Activated effector memory CD4-positive, alpha-beta T cell treated with anti-CD3 and anti-CD28 coated beads, Interleukin-2, amount 50 U/mL, for 16 hours (primary cell): ENCODE results near the gene COL7A1.

Experiments
- DNase-seq: peaks from one replicate; pipeline ENCODE4 v3.0.0-alpha.2; 2020

The COL7A1 gene

DNA sequence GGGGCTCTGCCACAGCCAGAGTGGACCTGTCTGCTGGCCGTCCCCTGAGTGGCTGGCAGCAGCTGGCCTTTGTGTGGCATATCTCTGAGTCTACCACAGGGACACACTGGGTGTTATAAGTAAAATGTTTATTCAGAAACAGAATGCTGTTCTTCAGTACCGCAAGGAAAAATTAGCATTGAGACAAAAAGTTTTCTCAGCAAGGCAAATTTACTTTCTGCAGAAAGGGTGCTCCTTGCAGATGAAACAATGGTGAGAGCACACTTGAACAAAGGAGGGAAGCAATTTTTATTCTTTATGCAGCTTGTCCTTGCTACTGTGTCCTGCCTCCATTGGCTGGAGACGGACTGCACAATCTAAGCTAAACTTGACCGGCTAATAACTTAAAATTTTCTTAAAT, 22.4 kb upstream of the COL7A1 start:
- DNase-seq = no peak

DNA sequence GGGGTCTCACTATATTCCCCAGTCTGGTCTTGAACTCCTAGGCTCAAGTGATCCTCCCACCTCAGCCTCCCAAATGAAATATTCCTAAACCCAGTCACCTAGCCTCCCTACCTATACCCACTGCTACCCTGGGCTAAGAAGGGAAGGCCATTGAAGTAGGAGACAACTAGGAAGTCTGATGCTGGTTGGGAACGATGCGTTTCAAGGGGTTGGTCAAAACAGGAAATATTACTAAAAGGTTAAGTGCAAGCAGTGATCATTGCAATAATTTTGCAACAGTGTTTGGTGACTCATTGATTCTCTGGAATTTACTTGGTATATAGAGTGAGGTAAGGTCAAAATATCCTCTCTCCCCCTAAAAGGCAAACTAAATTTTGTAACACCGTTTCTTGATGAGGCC, 18.9 kb upstream of the COL7A1 start:
- DNase-seq = no peak

DNA sequence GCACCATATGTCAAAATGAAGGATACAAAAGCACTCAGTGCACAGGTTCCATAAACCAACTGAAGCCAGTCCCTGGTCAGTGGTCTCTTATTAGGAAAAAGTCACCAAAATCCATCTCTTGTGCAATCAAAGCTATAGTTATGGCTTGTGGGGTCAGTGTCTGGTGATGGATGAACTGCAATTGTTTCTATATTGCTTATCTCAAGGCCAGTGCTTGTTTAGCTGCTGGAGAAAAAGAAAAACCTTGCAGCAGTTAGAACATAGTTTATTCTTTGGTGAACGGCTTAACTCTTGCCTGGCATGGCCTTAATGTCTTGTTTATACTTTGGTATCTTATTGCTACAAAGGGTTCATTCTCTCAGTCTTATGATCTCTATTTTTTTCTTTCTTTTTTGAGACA, 17.2 kb upstream of the COL7A1 start:
- no peak for DNase-seq

DNA sequence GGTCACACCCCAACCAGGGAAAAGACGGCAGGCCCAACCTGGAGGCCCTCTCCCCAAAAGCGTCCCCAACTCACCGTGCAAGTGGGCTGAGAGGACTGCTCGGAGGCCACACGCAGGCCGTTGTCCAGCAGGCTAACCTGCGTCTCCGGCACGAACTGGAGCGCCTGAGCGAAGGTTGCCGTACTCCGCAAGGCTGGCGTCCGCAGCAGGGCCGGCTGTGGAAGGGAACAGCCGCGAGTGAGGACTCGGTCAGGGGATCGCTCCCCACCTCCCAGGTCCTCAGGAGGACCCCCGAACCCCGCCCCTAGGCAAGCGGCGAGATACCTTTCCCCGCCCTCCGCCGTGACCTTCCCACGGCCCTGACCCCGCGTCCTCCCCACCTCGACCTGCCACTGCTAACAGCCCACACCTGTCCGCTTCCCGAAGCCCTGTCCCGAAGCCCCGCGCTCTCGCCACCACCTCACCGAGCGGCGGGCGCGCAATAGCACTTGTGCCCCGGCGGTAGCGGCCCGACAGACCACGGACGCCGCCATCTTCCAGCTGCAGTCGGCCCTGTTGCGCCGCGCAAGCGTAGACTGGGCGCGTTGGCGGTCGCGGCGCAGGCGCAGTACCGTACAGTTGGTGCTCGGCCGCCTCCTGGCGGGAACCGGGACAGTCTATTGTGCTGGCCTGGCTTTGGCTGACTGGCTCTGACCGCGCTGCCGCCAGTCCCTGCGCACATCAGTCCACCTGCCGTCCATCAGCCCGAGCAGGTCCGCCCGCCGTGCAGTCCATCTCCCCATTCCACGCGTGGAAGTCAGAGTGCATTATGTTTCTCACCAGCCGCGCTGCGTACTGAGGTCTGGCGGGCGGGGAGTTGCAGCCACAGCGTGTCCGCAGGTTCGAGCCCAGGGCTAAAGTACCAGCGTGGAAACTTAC, 14.2 kb upstream of the COL7A1 start, which contains the start of gene UQCRC1:
Gene UQCRC1, minus strand, starts transcription at position 559 of the 918 bp plus-strand sequence. Its CDS starts 26 bp downstream, at position 533.
- DNase-seq = peak; percentile 97

DNA sequence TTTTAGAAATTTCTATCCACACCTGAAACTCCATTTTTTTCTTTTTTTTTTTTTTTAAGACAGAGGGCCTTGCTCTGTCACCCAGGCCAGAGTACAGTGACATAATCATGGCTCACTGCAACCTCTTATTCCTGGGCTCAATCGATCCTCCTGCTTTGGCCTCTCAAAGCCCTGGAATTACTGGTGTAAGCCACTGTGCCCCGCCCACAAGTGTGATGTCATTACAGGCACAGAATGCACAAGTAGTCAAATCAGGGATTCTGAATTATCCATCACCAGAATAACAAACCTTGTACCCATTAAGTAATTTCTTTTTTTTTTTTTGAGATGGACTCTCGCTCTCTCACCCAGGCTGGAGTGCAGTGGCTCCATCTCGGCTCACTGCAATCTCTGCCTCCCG, 12.4 kb upstream of the COL7A1 start:
- no peak for DNase-seq

DNA sequence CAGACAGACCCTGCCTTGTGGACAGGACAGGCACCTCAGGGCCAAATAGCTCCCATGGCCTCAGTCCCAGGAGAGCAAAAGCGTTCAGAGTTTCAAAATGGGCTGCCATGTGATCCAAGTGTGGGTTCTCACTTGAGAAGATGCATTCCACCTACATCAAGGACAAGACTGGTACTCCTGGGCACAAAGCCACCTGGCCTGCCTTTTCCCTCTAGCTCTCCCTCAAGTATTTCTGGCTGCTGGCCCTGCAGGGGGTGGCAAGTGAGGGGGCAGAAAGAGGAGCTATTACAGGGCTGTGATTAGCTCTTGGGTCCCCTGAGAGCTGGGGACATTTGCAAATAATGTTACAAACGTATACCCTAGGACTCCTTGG, 6.5 kb upstream of the COL7A1 start:
- DNase-seq = no peak

DNA sequence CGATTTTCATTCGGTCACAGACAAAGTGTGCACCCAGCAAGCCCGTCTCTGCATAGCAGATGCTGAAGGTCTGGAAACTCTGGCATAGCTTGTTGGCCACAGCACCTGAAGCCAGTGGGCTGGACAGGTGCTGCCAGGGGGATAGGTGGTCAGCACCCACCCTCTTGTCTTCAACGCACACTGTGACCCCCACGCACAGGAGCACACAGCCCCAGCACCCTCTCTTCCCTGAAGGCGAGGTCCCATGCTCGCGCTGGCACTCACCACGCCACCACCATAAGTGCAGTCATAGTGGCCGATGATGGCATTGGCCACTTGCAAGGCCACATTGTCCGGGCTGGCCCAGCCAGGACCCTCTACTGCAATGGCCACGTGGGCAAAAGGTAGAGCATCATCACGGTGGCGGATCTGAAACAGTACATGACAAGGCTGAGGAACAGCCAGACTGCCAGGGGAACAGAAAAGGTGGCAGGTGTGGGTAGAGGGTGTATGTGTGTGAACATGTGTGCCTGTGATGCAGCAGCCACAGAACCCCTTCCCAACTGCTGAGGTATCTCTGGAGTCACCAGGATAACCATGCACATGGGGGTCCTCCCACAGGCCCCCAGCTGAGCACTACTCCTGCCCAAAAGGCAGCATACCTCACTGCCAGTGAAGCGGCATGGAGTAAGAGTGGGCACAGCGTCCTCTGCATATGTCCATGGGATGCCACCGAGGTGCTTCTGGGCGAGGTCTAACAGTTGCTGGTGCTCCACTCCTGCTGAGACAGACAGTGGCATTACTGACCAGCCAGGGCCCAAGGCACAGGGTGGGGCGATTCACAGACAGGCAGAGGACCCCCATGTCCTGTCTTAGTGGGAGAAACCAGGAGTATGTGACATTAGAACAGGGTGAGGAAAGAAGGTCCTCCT, 5.8 kb upstream of the COL7A1 start:
- no peak for DNase-seq

DNA sequence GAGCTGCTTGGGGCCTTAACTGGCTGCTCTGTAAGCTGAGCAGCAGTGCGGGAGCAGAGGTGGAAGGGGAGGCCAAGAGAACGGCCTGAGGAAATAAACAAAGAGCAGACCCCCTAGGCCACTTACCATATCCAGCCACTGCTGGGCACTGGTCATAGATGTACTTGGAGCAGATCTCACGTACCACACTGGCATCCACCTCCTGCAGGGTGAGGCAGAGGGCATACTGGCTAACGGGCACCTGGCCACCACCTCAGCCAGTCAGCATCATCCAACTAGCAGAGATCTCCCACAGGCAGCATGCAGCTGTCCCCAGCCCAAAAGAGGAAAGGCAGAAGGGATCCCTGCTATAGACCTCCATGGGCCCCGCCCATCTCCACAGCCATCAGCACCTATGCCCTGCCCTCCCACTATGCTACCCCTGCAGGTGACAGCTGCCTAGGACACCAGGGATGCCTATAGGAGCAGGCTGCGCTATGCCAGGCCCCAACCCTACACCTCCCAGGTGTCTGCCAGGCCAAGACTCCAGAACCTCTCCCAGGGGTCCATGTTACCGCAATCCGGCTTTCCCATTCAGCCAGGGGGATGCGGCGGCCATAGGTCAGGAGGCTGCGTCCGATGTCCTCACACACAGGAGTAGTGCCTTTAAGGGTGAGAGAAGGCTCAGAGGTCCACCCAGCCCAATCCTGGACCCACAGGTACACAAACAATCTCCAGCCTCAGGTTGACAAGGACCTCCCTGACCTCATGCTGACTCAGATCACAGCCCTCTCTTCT, 4.6 kb upstream of the COL7A1 start:
- DNase-seq = no peak

DNA sequence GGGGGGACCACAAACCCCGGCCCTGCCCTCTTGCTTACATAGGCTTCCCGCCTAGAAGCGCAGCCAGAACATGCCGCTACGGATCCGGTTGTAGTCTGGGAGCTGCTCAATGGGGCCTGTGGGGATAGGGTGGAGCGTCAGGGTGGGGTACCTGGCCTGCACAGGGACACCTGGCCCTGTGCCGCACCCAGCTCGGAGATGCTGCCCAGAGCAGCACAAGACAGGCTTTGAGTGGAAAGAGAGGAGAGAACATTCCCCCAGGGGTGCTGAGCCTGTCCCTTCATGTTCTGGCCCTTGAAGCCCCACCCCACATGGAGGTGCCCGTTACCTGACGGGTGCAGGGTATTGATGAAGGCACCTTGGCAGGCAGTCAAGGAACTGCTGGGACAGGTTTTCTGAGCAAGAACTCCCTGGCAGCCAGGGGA, 4.0 kb upstream of the COL7A1 start:
- DNase-seq = no peak

DNA sequence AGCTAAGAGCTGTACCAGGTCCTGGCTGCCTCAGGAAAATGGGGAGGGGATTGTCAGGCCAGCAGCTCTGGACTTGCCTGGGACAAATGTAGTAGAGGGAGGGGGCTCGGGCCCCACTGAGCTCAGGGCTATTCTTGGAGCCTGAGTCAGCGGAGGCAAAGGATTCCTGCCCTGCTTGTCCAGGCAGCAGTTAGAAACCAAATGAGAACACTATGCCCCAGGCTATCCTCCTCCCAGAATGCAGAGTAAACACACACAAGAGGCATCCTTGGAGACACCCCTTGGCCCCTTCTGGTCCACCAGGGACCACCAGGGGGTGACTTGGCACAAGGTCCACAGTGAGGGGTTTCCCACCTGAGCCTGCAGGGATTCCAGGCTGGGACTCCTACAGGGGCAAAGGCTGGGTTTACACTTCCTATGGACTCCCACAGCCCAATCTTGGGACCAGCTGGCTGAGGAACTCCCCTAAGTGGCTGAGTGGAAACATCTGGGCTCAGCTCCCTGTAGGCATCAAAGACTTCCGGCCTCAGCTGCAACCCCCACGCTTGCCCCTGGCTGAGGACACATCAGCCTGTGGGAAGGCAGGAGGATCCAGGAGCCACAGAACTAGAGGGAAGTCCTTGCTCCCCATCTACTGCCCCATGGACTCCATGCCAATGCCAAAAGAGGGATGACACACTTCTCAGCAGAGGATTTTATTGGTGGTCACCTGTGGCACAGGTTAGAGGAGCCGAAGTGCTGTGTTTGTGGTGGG, 3.4 kb upstream of the COL7A1 start:
- DNase-seq = no peak

DNA sequence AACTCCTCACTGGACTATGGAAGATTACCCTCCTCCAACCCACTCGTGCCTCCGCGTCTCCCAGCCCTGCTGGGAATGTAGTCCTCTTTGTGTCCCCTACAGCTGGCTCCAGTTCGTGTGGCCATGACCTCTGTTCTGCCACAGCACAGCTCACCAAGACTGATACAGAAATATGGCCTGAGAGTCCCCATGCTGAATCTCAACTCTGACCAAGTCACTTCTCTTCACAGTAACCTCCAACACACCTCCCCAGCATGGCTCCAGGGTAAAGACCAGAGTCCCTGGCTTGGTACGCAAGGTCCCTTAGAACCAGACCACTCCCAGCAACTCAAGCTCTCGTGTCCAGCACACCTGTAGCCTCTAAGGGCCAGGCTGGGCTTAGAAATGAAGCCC, 2.3 kb upstream of the COL7A1 start:
- no peak for DNase-seq

DNA sequence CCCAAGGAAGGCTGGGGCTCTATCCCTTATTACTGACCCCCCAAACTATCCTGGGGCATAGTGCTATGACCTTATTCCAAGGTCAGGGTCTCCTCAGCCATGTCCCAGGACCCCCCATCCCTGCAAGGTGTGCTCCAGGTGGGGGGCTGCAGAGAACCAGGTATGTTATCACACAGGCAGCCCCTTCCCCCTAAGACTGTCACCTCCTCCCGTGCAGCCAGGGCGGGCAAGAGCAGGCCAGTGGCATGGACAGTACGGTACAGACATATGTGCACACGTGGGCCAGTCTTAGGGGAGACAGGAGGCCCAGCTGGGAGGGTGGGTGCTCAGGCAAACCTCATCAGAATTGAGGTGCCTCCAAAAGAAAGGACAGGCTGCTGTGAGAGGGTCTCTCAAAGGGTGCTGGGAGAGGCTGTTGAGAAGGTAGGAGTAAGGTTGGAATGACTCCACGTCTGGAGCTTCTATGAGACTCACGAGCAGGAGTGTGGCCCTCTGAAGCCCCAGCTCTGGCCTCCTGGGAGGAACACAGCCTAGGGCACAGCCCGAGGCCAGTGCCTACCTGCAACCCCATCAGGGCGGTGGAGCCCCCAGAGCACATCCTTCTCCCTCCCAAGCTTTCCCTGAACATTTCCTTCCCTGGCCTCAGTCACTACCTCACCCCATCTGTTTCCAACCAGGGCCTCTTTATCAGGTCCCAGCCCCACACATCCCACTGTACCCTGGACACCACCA, 1.7 kb upstream of the COL7A1 start:
- no peak for DNase-seq

DNA sequence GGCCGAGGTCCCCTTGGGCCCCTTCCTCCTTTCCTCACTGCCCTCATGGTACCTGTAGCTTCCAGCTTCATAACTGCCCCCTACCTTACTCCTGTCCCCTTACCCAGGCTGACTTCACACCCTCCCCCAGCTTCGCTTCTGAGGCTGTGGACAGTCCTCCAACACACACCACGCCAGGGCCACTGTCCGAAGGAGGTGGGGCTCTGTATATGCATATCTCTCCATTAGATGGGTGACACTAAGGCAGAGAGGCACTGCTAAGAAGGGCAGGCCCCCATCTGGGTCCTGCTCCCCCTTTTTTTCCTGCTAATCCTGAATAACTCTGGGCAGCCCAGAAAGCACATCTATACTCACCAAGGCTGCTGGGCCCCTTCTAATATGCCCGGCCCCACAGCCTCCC, 1.0 kb upstream of the COL7A1 start:
- DNase-seq = no peak

DNA sequence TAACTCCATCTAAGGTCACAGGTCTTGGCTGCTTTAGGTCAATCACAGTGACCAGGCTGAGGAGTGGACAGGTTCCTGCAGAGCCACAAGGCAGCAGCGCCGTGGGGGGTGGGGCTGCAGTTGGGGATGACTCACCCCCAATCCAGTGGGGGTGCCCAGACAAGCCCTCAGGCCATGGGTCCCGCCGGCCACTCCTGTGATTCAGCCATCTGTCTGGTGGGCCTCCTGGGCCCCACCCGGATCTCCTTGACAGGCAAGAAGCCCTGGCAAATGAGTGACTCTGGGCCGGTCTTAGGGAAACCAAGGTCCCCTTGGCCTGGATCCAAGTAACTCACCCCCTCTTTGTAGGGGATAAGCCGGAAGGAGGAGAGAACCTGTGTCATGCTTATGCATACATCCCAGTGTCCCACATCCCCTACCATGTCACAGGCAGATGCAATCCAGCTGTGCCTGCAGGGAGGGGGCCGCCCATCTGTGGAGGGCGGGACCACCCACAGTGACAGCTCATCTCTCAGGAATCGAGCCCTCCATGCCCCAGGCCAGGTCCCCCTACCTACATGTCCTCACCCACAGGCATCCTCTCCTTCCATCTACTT, 495 bp upstream of the COL7A1 start:
- DNase-seq = no peak

DNA sequence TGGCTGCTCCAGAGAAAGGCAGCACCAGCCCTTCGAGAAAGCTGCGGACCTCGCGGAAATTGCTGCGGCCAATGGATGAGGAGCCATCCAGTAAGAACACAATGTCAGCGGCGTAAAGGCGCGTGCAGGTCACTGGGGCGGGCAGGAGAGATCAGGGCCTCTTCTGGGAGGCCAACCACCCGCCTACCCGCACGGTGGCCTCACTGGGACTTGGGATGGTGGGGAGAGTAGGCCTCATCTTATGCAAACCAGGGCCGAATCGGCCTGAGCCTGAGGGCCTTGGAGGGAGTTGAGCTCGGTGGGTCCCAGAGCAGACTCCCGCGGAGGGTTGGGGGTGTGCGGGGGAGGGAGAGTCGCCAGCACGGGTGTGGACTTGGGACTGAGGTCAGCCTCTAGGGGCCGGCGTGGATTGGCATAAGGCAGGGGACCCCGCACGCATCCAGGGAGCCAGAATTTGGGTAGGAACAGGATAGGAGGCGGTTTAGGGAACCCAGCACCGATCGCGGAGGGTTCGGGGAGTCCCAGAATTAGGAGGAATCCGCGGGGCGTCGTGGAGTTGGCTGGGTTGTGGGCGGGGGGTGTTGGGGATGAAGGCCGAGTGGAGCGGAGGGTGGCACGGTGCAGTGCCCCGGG, 596 bp downstream of the COL7A1 start:
- no peak for DNase-seq

DNA sequence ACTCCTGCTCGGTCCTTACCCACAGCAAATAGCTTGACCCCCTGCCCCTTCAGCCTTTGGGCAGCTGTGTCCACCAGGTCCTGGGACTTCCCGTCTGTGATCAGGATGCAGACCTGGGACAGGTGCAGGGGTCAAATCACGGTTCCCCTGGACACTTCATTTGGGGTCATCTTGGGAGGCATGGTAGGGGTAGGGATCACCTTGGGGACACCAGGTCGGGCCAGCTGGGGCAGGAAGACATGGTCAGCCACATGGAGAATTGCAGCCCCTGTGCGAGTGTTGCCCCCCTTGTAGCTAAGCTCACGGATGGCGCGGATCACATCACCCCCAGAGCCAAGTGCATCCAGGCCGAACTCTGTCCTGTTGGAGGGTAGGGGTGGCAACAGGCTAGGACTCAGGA, 1.8 kb downstream of the COL7A1 start:
- DNase-seq = no peak

DNA sequence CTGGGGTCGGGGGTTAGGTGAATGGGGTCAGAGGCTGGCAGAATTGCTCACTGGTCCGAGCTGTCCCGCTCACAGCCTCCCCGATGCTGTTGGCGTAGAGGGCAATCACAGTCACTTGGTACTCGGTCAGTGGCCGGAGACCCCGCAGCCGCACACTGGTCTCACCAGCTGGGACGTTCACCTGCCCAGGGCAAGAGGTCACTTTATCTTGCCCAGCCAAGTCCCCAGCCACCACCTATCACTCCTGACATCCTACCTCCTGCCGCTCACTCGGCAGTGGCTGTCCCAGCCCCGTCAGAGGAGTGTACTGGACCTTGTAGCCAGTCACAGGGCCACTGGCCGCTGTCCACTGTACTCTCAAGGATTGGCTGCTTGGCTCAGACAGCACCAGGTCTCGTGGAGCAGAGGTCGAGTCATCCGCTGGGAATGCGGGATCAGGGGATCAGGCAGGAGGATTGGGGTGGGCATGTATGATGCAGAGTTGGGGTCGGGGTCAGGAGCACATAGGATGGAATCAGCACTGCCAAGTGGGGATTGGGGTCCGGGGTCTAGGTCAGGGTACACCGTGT, 2.5 kb downstream of the COL7A1 start:
- DNase-seq = no peak

DNA sequence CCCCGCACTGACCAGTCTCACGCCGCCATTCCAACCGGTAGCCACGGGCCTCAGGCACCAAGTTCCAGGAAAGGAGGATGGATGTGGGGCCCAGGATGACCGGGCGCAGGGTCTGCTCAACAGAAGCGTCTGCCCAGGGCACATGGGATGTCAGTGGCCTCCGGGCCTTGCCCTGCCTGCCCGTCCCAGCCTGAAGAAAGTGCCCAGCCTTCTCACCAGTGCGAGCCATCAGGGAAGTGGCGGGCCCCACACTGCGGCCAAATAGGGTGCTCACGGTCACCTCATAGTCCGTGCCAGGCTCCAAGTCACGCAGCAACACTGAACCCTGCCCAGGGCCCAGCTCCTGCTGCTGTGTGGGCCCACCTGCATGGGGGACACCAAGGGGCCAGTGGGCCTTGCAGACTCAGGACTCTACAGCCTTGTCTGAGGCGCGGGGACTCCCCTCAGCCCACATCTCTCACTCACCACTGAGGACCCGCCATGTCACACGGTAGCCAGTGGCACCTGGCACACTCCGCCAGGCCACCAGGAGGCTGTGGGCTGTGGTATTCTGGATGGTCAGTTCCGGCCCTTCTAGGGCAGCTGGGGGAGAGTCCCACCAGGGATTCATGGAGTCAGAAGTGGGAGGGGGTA, 3.1 kb downstream of the COL7A1 start:
- DNase-seq = no peak

DNA sequence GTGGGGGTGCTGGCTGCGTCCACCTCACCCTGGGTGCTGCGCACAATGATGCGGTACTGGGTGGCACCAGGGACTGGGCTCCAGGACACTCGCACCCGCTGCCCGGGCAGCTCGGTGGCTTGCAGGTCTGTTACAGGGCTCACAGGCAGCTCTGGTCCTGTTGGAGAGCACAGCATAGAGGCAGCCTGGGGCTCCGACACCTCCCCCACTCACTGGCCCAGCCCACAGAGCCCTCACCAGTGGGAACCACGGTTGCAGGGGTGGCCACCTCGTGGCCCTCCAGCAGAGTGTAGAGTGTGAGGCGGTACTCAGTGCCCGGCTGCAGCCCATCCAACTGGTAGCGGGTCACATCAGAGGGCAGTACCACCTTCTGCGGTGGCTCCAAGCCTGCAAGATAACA, 3.7 kb downstream of the COL7A1 start:
- no peak for DNase-seq

DNA sequence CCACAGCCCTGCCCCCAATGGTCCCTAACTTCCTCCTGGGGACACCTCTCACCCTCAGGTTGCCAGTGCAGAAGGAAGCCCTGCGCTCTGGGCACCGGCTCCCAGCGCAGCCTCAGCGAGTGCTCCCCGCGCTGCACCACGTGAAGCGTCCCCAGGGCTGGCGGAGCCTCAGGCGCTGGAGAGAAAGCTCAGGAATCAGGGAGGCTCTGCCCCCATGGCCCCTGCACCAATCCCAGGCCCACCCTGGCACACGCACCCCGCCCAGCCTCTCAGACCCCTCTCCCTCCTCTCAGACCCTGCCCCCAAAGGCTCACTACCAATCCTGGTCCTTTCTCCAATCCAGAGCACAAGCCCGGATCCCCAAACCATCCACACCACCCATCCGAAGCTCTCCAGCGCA, 6.9 kb downstream of the COL7A1 start:
- DNase-seq = no peak
